Stimulated activated CD4-positive, alpha-beta T cell treated with anti-CD3 and anti-CD28 coated beads, Interleukin-15, amount 100 ng/mL, for 24 hours (primary cell): ENCODE measurements around the gene ZMYND8.
"Not testable (repeated sequence)": the region's sequence is repeated elsewhere in the genome, so short reads cannot be mapped to it uniquely, and the experiment has no call there.

Experiments used
- DNase-seq: peaks from one replicate; pipeline ENCODE4 v3.0.0-alpha.2; 2020

The ZMYND8 gene

GRCh38 chr20:47307569-47307968 lies 48.9 kb downstream of the ZMYND8 start:
- DNase-seq: not testable (repeated sequence)

- DNase-seq: no peak
These were observed 49.6 kb downstream of the ZMYND8 start for GRCh38 chr20:47306755-47307370.

GRCh38 chr20:47306095-47306494 lies 50.4 kb downstream of the ZMYND8 start:
- DNase-seq: no peak

GRCh38 chr20:47305667-47306066 lies 50.8 kb downstream of the ZMYND8 start:
- no peak for DNase-seq

GRCh38 chr20:47304287-47304686 lies 52.2 kb downstream of the ZMYND8 start:
- no peak for DNase-seq

- DNase-seq: no peak
These were observed 52.8 kb downstream of the ZMYND8 start for GRCh38 chr20:47303736-47304135.

GRCh38 chr20:47300071-47300470 lies 56.4 kb downstream of the ZMYND8 start:
- no peak for DNase-seq

GRCh38 chr20:47298624-47299023 lies 57.9 kb downstream of the ZMYND8 start:
- DNase-seq: no peak

- DNase-seq: no peak
These were observed 58.8 kb downstream of the ZMYND8 start for GRCh38 chr20:47297746-47298145.

GRCh38 chr20:47296950-47297349 lies 59.5 kb downstream of the ZMYND8 start:
- DNase-seq: no peak

GRCh38 chr20:47295921-47296426 lies 60.5 kb downstream of the ZMYND8 start:
- DNase-seq: no peak

- no peak for DNase-seq
These were observed 61.2 kb downstream of the ZMYND8 start for GRCh38 chr20:47295129-47295813.

GRCh38 chr20:47293631-47294030 lies 62.9 kb downstream of the ZMYND8 start:
- DNase-seq: no peak

- DNase-seq: no peak
These were observed 63.9 kb downstream of the ZMYND8 start for GRCh38 chr20:47292581-47292980.

- no peak for DNase-seq
These were observed 65.7 kb downstream of the ZMYND8 start for GRCh38 chr20:47290666-47291430.

GRCh38 chr20:47290008-47290407 lies 66.5 kb downstream of the ZMYND8 start:
- DNase-seq: no peak

- no peak for DNase-seq
These were observed 67.4 kb downstream of the ZMYND8 start for GRCh38 chr20:47289096-47289495.

- not testable (repeated sequence) for DNase-seq
These were observed 68.0 kb downstream of the ZMYND8 start for GRCh38 chr20:47288530-47288929.

GRCh38 chr20:47287609-47288144 lies 68.8 kb downstream of the ZMYND8 start:
- no peak for DNase-seq

GRCh38 chr20:47286681-47287080 lies 69.8 kb downstream of the ZMYND8 start:
- DNase-seq: no peak

- no peak for DNase-seq
These were observed 71.3 kb downstream of the ZMYND8 start for GRCh38 chr20:47285189-47285588.

GRCh38 chr20:47284373-47284772 lies 72.1 kb downstream of the ZMYND8 start:
- DNase-seq: no peak

- DNase-seq: no peak
These were observed 73.1 kb downstream of the ZMYND8 start for GRCh38 chr20:47283411-47283810.

GRCh38 chr20:47282864-47283263 lies 73.6 kb downstream of the ZMYND8 start:
- DNase-seq: no peak
